Endothelial cell of umbilical vein (primary cell): Measurements from ENCODE around the gene SYNGR3. TPM values are rescaled to one million over a fixed set of nuclear protein-coding genes. Genes with fewer than 3 reads are reported as not detected.

Experiments used
- BruUV-seq: library from RNA; stranded (reverse); fragments of 400-500 nt; replicated peaks from 2 replicates; lab custom pipeline; 2021; lab: Mats Ljungman, UMichigan
- CTCF ChIA-PET: fragments of 300-600, 350-600 bp; sonication (Branson Sonifier 250); formaldehyde crosslinking; loops from one replicate; lab custom pipeline; 2021; ENCODE audit warnings: antibody characterized with exemption, inconsistent platforms; lab: Charles Lee
- POLR2A ChIA-PET: fragments of 300-600, 350-600 bp; sonication (Branson Sonifier 250); formaldehyde crosslinking; loops from one replicate; lab custom pipeline; 2021; ENCODE audit warnings: antibody characterized with exemption, inconsistent platforms; lab: Charles Lee
- DNase-seq: peaks from one replicate; pipeline ENCODE4 v3.0.0-alpha.2; 2011; ENCODE audit warnings: low read depth, low spot score
- FAIRE-seq: peaks from 2 replicates; lab custom pipeline; 2011; peaks lifted over from hg19 to GRCh38; lab: Jason Lieb, UNC
- H2AFZ ChIP-seq: 2 replicates; pipeline ENCODE4 v1.6.0; 2012; ENCODE audit warnings: low read depth, low read length, control low read depth, inconsistent platforms
- H3K27ac ChIP-seq: 2 replicates; pipeline ENCODE4 v1.5.1; 2011; ENCODE audit warnings: low read depth, mild to moderate bottlenecking, control low read depth, low read length, moderate library complexity; ENCODE audit not compliant: insufficient read depth
- H3K27me3 ChIP-seq, 2 experiments: 2 replicates each; pipeline versions ENCODE4 v1.6.0 to v1.6.1; 2011; ENCODE audit warnings: low read length in 2 of 2, mixed read lengths in 1 of 2; ENCODE audit not compliant: control insufficient read depth in 2 of 2, insufficient read depth in 2 of 2
- H3K36me3 ChIP-seq, 2 experiments: 2 replicates in 1 of 2; 3 replicates in 1 of 2; pipeline ENCODE4 v1.5.1; 2011; ENCODE audit warnings: low read length in 2 of 2, mild to moderate bottlenecking in 1 of 2, moderate library complexity in 1 of 2; ENCODE audit not compliant: control insufficient read depth in 2 of 2, insufficient read depth in 2 of 2; ENCODE audit errors: extremely low read depth in 1 of 2
- H3K4me1 ChIP-seq: 3 replicates; pipeline ENCODE4 v1.5.1; 2011; ENCODE audit warnings: mild to moderate bottlenecking, low read length; ENCODE audit not compliant: control insufficient read depth, insufficient read depth; ENCODE audit errors: extremely low read depth
- H3K4me2 ChIP-seq: 2 replicates; pipeline ENCODE4 v1.6.1; 2011; ENCODE audit warnings: low read length, control low read depth, mixed read lengths; ENCODE audit not compliant: insufficient read depth
- H3K4me3 ChIP-seq, 3 experiments: fragments of 200-600 bp in 1 of 3; sonication (generic), shearing (Covaris generic) in 1 of 3; replicated peaks in 1 of 3; 2 replicates each; pipeline ENCODE4 v1.5.1; 2011 to 2016; ENCODE audit warnings: control low read depth in 3 of 3, low read length in 3 of 3, mild to moderate bottlenecking in 2 of 3, inconsistent platforms in 1 of 3, low read depth in 1 of 3, moderate library complexity in 1 of 3; ENCODE audit not compliant: insufficient read depth in 1 of 3
- H3K79me2 ChIP-seq: 2 replicates; pipeline ENCODE4 v1.6.0; 2012; ENCODE audit warnings: low read length, inconsistent platforms; ENCODE audit not compliant: control insufficient read depth, insufficient read depth
- H3K9ac ChIP-seq: replicated peaks from 2 replicates; pipeline ENCODE3; 2011; ENCODE audit warnings: low read length, control low read depth; ENCODE audit not compliant: insufficient read depth; ENCODE audit errors: extremely low read depth
- H3K9me1 ChIP-seq: replicated peaks from 3 replicates; pipeline ENCODE4 v1.6.0; 2011; ENCODE audit warnings: mild to moderate bottlenecking, low read length; ENCODE audit not compliant: control insufficient read depth, insufficient read depth; ENCODE audit errors: extremely low read depth
- H3K9me3 ChIP-seq: replicated peaks from 2 replicates; pipeline ENCODE4 v1.5.1; 2012; ENCODE audit warnings: low read length, inconsistent platforms; ENCODE audit not compliant: control insufficient read depth, insufficient read depth
- H4K20me1 ChIP-seq: replicated peaks from 2 replicates; pipeline ENCODE3; 2011; ENCODE audit warnings: mild to moderate bottlenecking, low read length; ENCODE audit not compliant: control insufficient read depth, insufficient read depth; ENCODE audit errors: extremely low read depth
- CTCF ChIP-seq, 2 donors: IDR thresholded peaks; 1 replicate in 1 of 2; 2 replicates in 1 of 2; pipeline ENCODE4 v1.5.1; 2011; ENCODE audit warnings: low read length in 2 of 2, mild to moderate bottlenecking in 2 of 2, moderate library complexity in 2 of 2, control low read depth in 1 of 2, inconsistent platforms in 1 of 2, low read depth in 1 of 2; ENCODE audit not compliant: insufficient read depth in 1 of 2; ENCODE audit errors: extremely low read depth in 1 of 2
- EZH2 ChIP-seq: IDR thresholded peaks from 2 replicates; pipeline ENCODE4 v1.6.1; 2012; ENCODE audit warnings: borderline replicate concordance, low read depth, mild to moderate bottlenecking, moderate library complexity, low read length, inconsistent platforms; ENCODE audit not compliant: severe bottlenecking
- FOS ChIP-seq: IDR thresholded peaks from 2 replicates; pipeline ENCODE4 v1.6.1; 2011; ENCODE audit warnings: mild to moderate bottlenecking, low read length, moderate library complexity, borderline replicate concordance; ENCODE audit not compliant: insufficient read depth
- GATA2 ChIP-seq: IDR thresholded peaks from 2 replicates; pipeline ENCODE4 v1.7.0; 2011; ENCODE audit warnings: low read depth, mild to moderate bottlenecking, moderate library complexity, mixed read lengths, low read length; ENCODE audit not compliant: insufficient read length, insufficient read depth
- JUN ChIP-seq: IDR thresholded peaks from 2 replicates; pipeline ENCODE4 v1.6.1; 2011; ENCODE audit warnings: borderline replicate concordance, low read depth; ENCODE audit not compliant: insufficient read length, insufficient read depth
- MAX ChIP-seq: IDR thresholded peaks from 2 replicates; pipeline ENCODE4 v1.6.1; 2011; ENCODE audit not compliant: insufficient read depth, insufficient read length
- POLR2A ChIP-seq: IDR thresholded peaks from 2 replicates; pipeline ENCODE4 v1.6.1; 2012; ENCODE audit warnings: low read depth, mild to moderate bottlenecking, control low read depth, low read length
- POLR2AphosphoS5 ChIP-seq: IDR thresholded peaks from 2 replicates; pipeline ENCODE4 v1.6.1; 2012; ENCODE audit warnings: low read depth, mild to moderate bottlenecking, control low read depth, low read length, moderate library complexity; ENCODE audit not compliant: insufficient read depth
- dilution Hi-C: fragments of 300-500 bp; cut with MboI; formaldehyde crosslinking; loops from one replicate; pipeline ENCODE4 v1.15.0; 2019; ENCODE audit warnings: low sequenced_read_pairs; ENCODE audit not compliant: extremely low pct_ligation_motif_present
- intact Hi-C: fragments of 100-400 bp; cut with micrococcal nuclease; formaldehyde crosslinking; loops from one replicate; pipeline ENCODE4 v1.10.0; 2022
- polyA plus RNA-seq, 4 experiments: library from polyadenylated mRNA; depleted of rRNA in 3 of 4; stranded (reverse) in 3 of 4; unstranded in 1 of 4; fragments of >200 nt; gene quantifications; 2 replicates each; pipeline versions ENCODE4 v1.2.1 to v1.2.3, GENCODE V29; 2011 to 2012; ENCODE audit warnings: missing spikeins in 1 of 4
- total RNA-seq: library from RNA; stranded (reverse); gene quantifications from 2 replicates; pipeline ENCODE4 v1.2.3, GENCODE V29; 2021

The SYNGR3 gene
- total and polyA plus RNA-seq, 2 donors (not counting 3 experiments of a cell fraction or from before 2014, with no cell fraction given), result 0.95 to 1.4 TPM

- POLR2A ChIA-PET, result no interaction called here
- no TSS peak for BruUV-seq
Observed at GRCh38 chr16:1985466-1986150, 4.2 kb upstream of the SYNGR3 start.

More at GRCh38 chr16:1985466-1986150, 4.2 kb upstream of the SYNGR3 start:
- Histone ChIP-seq H3K4me3 (no peak overlapping the region), H3K79me2 (peaks cover 5% of the 10 kb centered on the region), H3K4me2 (peak overlapping the region; percentile 67), H3K9me1 (no peaks in the 10 kb centered on the region), H3K4me1 (peaks cover 18% of the 10 kb centered on the region), H3K27ac (no peak overlapping the region), H2AFZ (no peak overlapping the region), H3K36me3 (peaks cover 0 to 7% of the 10 kb centered on the region in 2 experiments), H3K9ac (no peak overlapping the region), H3K27me3 (peaks cover 36 to 38% of the 10 kb centered on the region in 2 experiments), H3K9me3 (no peaks in the 10 kb centered on the region), H4K20me1 (no peaks in the 10 kb centered on the region)
- dilution Hi-C loops (no loop called here), intact Hi-C loops (no loop called here)
- TF ChIP-seq MAX (no peak), JUN (no peak), POLR2A (no peak), EZH2 (no peak), POLR2AphosphoS5 (no peak), FOS (no peak), CTCF (IDR thresholded peaks at IDR 0.05; ENCODE audit: extremely low read depth in 1 of 2, insufficient read depth in 1 of 2, low read depth in 1 of 2, low read length in 2 of 2) (no peak), GATA2 (no peak)
- DNase-seq (no peak), FAIRE-seq (no peak)
- CTCF ChIA-PET, result interaction anchor here (1.6 to 2.2 kb wide), 2 partner anchors 18 to 155 kb away, joined by 6 to 9 read pairs; no protein-coding TSS in a partner anchor
